Effector memory CD4-positive, alpha-beta T cell (primary cell): Measurements from ENCODE around the gene WFDC6.
"Not testable (repeated sequence)": the region's sequence is repeated elsewhere in the genome, so short reads cannot be mapped to it uniquely, and the experiment has no call there.

Source experiments
- DNase-seq, 3 donors: peaks; one replicate each; pipeline ENCODE4 v3.0.0-alpha.2; 2020
- H3K27ac ChIP-seq: 2 replicates; pipeline ENCODE4 v1.7.0; 2013; ENCODE audit warnings: mild to moderate bottlenecking, low read length, moderate library complexity; ENCODE audit not compliant: insufficient read depth, poor library complexity, severe bottlenecking
- H3K27me3 ChIP-seq: replicated peaks from 2 replicates; pipeline ENCODE4 v1.7.0; 2013; ENCODE audit warnings: mild to moderate bottlenecking, low read length; ENCODE audit not compliant: insufficient read depth, control insufficient read depth, poor library complexity, severe bottlenecking
- H3K36me3 ChIP-seq: 2 replicates; pipeline ENCODE4 v1.7.0; 2013; ENCODE audit warnings: mild to moderate bottlenecking, low read length, moderate library complexity; ENCODE audit not compliant: control insufficient read depth, insufficient read depth
- H3K4me1 ChIP-seq: 2 replicates; pipeline ENCODE4 v1.7.0; 2013; ENCODE audit warnings: low read length, mild to moderate bottlenecking; ENCODE audit not compliant: control insufficient read depth, insufficient read depth, poor library complexity, severe bottlenecking
- H3K4me3 ChIP-seq: 2 replicates; pipeline ENCODE4 v1.7.0; 2013; ENCODE audit warnings: low read length, low read depth, mild to moderate bottlenecking; ENCODE audit not compliant: insufficient read depth, poor library complexity, severe bottlenecking
- H3K9me3 ChIP-seq: 2 replicates; pipeline ENCODE4 v1.7.0; 2013; ENCODE audit warnings: mild to moderate bottlenecking, low read length, moderate library complexity; ENCODE audit not compliant: control insufficient read depth
- total RNA-seq, 3 donors: gene quantifications; one replicate each; lab custom pipeline; 2026; lab: John Stamatoyannopoulos, UW

The WFDC6 gene
- total RNA-seq, result 0 reads per million in 3 donors

GRCh38 chr20:45539382-45539781, at the start of gene WFDC6:
Gene WFDC6, minus strand, starts transcription at chr20:45539482. Its CDS starts 75 bp downstream, at chr20:45539407.
- Histone ChIP-seq H3K4me1 (no peaks in the 10 kb centered on the region), H3K36me3 (no peaks in the 10 kb centered on the region), H3K9me3 (no peaks in the 10 kb centered on the region), H3K27me3 (peaks cover 10% of the 10 kb centered on the region), H3K4me3 (no peak within 1 kb of the TSS), H3K27ac (no peak within 1 kb of the TSS)
- DNase-seq, result no peak

DNA sequence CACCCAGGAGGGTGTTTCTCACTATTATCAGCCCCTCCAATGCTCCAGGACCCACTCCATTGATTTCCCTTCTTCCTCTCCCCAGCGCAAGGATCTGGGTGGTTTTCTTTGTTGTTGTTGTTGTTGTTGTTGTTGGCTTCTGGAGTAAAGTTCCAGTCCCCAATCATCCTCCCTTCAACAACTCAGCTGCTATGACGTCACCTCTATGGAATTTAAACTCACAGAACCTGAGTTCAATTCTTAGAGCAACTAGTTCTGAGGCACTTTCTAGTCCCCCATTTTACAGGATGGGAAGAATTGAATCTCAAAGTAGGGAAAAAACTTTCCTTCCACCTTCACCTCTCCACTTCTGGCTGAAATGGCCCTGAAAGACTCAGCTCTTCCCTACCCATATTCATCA, 49.5 kb upstream of the WFDC6 start:
- no peaks in the 10 kb centered on the region for H3K9me3 ChIP-seq
- no peaks in the 10 kb centered on the region for H3K36me3 ChIP-seq
- no peak overlapping the region for H3K4me3 ChIP-seq
- no peaks in the 10 kb centered on the region for H3K27me3 ChIP-seq
- no peak for DNase-seq
- no peak overlapping the region for H3K27ac ChIP-seq
- no peaks in the 10 kb centered on the region for H3K4me1 ChIP-seq

DNA sequence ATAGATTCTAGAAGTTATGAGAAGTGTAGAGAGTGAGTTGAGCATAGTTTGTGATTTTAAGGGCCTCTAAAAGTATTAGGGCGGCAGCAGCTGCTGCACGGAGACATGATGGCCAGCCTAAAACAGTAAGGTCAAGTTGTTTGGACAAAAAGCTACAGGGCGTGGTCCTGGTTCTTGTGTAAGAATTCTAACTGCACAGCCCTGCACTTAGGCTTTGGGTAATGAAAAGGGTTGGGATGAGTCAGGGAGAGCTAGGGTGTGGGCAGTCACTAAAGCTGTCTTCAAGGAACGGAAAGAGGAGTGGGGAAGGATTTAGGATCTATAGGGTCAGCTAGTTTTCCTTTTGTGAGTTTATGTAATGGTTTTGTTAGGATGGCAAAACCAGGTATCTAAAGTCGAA, 46.7 kb upstream of the WFDC6 start:
- H3K4me3 ChIP-seq, H3K4me1 ChIP-seq, H3K27me3 ChIP-seq, H3K9me3 ChIP-seq, DNase-seq, H3K27ac ChIP-seq, H3K36me3 ChIP-seq: not testable (repeated sequence)

DNA sequence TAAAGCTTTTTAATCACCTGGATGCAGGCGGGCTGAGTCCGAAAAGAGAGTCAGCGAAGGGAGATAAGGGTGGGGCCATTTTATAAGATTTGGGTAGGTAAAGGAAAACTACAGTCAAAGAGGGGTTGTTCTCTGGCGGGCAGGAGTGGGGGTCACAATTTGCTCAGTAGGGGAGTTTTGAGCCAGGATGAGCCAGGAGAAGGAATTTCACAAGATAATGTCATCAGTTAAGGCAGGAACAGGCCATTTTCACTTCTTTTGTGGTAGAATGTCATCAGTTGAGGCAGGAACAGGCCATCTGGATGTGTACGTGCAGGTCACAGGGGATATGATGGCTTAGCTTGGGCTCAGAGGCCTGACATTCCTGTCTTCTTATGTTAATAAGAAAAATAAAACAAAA, 45.0 kb upstream of the WFDC6 start:
- H3K4me1 ChIP-seq, H3K9me3 ChIP-seq, H3K27ac ChIP-seq, H3K36me3 ChIP-seq, DNase-seq, H3K27me3 ChIP-seq, H3K4me3 ChIP-seq: not testable (repeated sequence)

DNA sequence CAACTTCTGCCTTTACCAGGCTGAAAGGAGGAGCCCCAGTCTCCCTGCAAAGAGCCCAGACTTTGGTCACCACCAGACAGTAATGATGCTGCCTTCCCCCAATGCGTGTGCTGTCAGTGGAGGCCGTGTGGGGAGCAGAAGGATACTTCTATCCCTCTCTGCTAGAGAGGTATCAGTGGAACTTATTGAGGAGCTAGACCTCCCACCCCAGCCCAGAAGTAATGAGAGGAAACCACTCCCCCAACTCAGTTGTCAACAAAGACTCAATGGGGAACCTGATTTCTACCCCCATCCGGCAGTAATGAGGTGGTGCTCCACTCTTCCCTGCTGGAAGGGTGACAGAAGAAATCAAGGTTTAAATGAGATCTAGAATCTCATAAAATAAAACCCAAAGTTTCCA, 44.2 kb upstream of the WFDC6 start:
- Histone ChIP-seq H3K4me3 (no peak overlapping the region), H3K9me3 (no peaks in the 10 kb centered on the region), H3K4me1 (no peaks in the 10 kb centered on the region), H3K36me3 (no peaks in the 10 kb centered on the region), H3K27ac (no peak overlapping the region), H3K27me3 (no peaks in the 10 kb centered on the region)
- no peak for DNase-seq

DNA sequence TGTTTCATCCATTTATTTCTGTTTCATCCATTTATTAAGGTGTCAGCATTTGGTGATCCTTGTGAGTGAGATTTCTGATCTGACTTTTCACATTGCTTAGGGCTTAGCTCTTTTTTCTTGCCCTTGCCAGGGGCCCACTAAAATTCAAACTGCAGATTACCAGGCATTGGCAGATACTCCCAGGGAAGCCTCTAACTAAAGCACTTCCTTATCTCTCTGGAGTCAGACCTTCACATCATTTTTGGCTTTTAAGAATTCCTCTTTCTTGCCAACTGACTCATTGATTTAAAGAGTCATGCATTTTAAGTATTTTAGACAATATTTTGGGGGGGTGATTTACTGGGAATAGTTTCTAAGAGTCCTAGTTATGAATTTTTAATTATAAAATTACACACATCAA, 42.4 kb upstream of the WFDC6 start:
- no peaks in the 10 kb centered on the region for H3K27me3 ChIP-seq
- DNase-seq, result no peak
- no peak overlapping the region for H3K27ac ChIP-seq
- no peaks in the 10 kb centered on the region for H3K4me1 ChIP-seq
- no peaks in the 10 kb centered on the region for H3K9me3 ChIP-seq
- no peaks in the 10 kb centered on the region for H3K36me3 ChIP-seq
- no peak overlapping the region for H3K4me3 ChIP-seq

DNA sequence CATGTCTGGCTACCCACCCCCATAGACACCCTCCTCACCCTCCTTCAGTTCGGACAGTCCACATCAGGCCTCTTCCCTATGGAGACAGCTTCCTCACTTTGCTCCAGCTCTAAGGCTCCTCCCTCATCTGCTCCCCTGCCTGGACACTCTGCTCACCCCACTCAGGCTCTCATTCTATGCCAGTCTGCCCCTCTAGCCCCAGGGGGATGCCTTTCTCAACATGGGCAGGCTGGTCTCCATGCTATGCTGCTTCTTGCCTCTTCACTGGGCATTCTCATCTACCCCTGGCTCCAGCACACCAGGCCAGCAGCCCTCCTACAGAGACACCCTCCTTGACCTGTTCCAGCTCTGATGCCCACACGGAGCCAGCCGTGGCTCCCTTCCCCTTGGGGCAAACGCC, 39.9 kb upstream of the WFDC6 start, which contains the start of gene WFDC8:
WFDC8 (minus strand) TSS at position 101 of the 400 bp plus-strand sequence; CDS start at position 64, 37 bp downstream.
- Histone ChIP-seq H3K9me3 (no peaks in the 10 kb centered on the region), H3K36me3 (no peaks in the 10 kb centered on the region), H3K27ac (no peak within 1 kb of the TSS), H3K4me3 (no peak within 1 kb of the TSS), H3K27me3 (no peaks in the 10 kb centered on the region), H3K4me1 (no peaks in the 10 kb centered on the region)
- DNase-seq, result no peak

- Histone ChIP-seq H3K36me3 (no peaks in the 10 kb centered on the region), H3K27me3 (no peaks in the 10 kb centered on the region), H3K27ac (no peak overlapping the region), H3K9me3 (no peaks in the 10 kb centered on the region), H3K4me3 (no peak overlapping the region), H3K4me1 (no peaks in the 10 kb centered on the region)
- DNase-seq, result no peak
Observed at GRCh38 chr20:45578231-45578630, 38.9 kb upstream of the WFDC6 start.

GRCh38 chr20:45576995-45577394, 37.7 kb upstream of the WFDC6 start:
- Histone ChIP-seq H3K4me1 (no peaks in the 10 kb centered on the region), H3K36me3 (no peaks in the 10 kb centered on the region), H3K4me3 (no peak overlapping the region), H3K9me3 (no peaks in the 10 kb centered on the region), H3K27me3 (no peaks in the 10 kb centered on the region), H3K27ac (no peak overlapping the region)
- no peak for DNase-seq

GRCh38 chr20:45575931-45576330, 36.6 kb upstream of the WFDC6 start:
- no peak for DNase-seq
- Histone ChIP-seq H3K27me3 (no peaks in the 10 kb centered on the region), H3K4me3 (no peak overlapping the region), H3K9me3 (no peaks in the 10 kb centered on the region), H3K36me3 (no peaks in the 10 kb centered on the region), H3K27ac (no peak overlapping the region), H3K4me1 (no peaks in the 10 kb centered on the region)

DNA sequence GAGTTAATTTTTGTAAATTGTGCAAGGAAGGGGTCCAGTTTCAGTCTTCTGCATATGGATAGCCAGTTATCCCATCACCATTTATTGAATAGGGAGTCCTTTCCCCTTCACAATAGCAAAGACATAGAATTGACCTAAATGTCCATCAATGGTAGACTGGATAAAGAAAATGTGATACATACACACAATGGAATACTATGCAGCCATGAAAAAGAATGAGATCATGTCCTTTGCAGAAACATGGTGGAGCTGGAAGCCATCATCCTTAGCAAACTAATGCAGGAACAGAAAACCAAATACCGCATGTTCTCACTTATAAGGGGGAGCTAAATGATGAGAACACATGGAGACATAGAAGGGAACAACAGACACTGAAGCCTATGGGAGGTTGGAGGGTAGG, 30.4 kb upstream of the WFDC6 start:
- not testable (repeated sequence) for H3K36me3 ChIP-seq, H3K27me3 ChIP-seq, H3K4me3 ChIP-seq, H3K9me3 ChIP-seq, H3K4me1 ChIP-seq, H3K27ac ChIP-seq, DNase-seq
